Measurements from ENCODE around the gene CCDC85C. TPM values are rescaled to one million over a fixed set of nuclear protein-coding genes. Genes with fewer than 3 reads are reported as not detected.

Gene CCDC85C
- total RNA-seq, 1 experiment from 2014 or later: 35.8 TPM

DNA sequence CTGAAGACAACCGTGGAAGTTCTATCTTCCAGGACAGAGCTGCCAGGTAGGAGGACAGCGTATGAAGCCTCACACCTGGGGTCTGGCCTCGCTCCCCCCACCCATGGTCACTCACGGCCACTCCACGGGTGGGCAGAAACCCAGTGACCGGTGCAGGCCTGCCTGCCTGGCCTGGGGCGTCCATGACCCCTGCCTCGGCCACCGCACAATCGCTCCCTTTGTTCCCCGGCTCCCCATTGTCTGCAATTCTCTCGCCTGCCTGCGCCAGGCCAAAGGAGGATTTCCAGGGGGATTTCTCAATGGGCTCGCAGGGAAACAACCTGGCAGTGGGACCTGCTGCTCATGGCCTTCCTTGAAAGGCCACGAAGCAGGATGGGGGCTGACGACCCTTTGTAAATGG lies 22.6 kb downstream of the CCDC85C start:
- Mint-ChIP-seq H3K9me3 (no peaks in the 10 kb centered on the region), H3K4me1 (peaks cover 28% of the 10 kb centered on the region), H3K36me3 (no peaks in the 10 kb centered on the region), H3K27ac (no peak overlapping the region), H3K4me3 (no peak overlapping the region), H3K27me3 (ENCODE audit: low read depth) (no peaks in the 10 kb centered on the region)
- ChIA-PET POLR2A (no interaction called here), CTCF (interaction anchor here (1.2 kb wide), 1 partner anchor 103 kb away, joined by 5 read pairs; the partner anchor contains the start of gene CYP46A1)
- no peak for DNase-seq (ENCODE audit: low spot score)
- TF ChIP-seq TEAD1 (CRISPR knock-in tag; IDR thresholded peaks at IDR 0.05) (no peak), FOXP1 (CRISPR knock-in tag; IDR thresholded peaks at IDR 0.05; ENCODE audit: borderline replicate concordance) (no peak), CREM (CRISPR knock-in tag; IDR thresholded peaks at IDR 0.05) (no peak), MXD4 (CRISPR knock-in tag; IDR thresholded peaks at IDR 0.05; ENCODE audit: borderline replicate concordance) (no peak), ZMAT4 (CRISPR knock-in tag; IDR thresholded peaks at IDR 0.05) (no peak), ATF1 (CRISPR knock-in tag; IDR thresholded peaks at IDR 0.05) (no peak), JAZF1 (CRISPR knock-in tag; IDR thresholded peaks at IDR 0.05) (no peak), CTCF (IDR thresholded peaks at IDR 0.05) (no peak), E2F5 (CRISPR knock-in tag; IDR thresholded peaks at IDR 0.05) (no peak), ZNF396 (CRISPR knock-in tag; IDR thresholded peaks at IDR 0.05; ENCODE audit: borderline replicate concordance) (no peak)
- TF ChIP-seq, protein P1, sequence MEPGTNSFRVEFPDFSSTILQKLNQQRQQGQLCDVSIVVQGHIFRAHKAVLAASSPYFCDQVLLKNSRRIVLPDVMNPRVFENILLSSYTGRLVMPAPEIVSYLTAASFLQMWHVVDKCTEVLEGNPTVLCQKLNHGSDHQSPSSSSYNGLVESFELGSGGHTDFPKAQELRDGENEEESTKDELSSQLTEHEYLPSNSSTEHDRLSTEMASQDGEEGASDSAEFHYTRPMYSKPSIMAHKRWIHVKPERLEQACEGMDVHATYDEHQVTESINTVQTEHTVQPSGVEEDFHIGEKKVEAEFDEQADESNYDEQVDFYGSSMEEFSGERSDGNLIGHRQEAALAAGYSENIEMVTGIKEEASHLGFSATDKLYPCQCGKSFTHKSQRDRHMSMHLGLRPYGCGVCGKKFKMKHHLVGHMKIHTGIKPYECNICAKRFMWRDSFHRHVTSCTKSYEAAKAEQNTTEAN (CRISPR knock-in tag; IDR thresholded peaks at IDR 0.05): no peak
- TF ChIP-seq, protein P2, sequence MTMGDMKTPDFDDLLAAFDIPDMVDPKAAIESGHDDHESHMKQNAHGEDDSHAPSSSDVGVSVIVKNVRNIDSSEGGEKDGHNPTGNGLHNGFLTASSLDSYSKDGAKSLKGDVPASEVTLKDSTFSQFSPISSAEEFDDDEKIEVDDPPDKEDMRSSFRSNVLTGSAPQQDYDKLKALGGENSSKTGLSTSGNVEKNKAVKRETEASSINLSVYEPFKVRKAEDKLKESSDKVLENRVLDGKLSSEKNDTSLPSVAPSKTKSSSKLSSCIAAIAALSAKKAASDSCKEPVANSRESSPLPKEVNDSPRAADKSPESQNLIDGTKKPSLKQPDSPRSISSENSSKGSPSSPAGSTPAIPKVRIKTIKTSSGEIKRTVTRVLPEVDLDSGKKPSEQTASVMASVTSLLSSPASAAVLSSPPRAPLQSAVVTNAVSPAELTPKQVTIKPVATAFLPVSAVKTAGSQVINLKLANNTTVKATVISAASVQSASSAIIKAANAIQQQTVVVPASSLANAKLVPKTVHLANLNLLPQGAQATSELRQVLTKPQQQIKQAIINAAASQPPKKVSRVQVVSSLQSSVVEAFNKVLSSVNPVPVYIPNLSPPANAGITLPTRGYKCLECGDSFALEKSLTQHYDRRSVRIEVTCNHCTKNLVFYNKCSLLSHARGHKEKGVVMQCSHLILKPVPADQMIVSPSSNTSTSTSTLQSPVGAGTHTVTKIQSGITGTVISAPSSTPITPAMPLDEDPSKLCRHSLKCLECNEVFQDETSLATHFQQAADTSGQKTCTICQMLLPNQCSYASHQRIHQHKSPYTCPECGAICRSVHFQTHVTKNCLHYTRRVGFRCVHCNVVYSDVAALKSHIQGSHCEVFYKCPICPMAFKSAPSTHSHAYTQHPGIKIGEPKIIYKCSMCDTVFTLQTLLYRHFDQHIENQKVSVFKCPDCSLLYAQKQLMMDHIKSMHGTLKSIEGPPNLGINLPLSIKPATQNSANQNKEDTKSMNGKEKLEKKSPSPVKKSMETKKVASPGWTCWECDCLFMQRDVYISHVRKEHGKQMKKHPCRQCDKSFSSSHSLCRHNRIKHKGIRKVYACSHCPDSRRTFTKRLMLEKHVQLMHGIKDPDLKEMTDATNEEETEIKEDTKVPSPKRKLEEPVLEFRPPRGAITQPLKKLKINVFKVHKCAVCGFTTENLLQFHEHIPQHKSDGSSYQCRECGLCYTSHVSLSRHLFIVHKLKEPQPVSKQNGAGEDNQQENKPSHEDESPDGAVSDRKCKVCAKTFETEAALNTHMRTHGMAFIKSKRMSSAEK (CRISPR knock-in tag; IDR thresholded peaks at IDR 0.05; ENCODE audit: borderline replicate concordance): no peak
- ATAC-seq: no peak

GRCh38 chr14:99579903-99580571 lies 24.0 kb downstream of the CCDC85C start:
- H3K4me1 Mint-ChIP-seq: peaks cover 40% of the 10 kb centered on the region
- POLR2A ChIA-PET: no interaction called here
- no peak for TF ChIP-seq CREM (CRISPR knock-in tag; IDR thresholded peaks at IDR 0.05)
- TF ChIP-seq RELA (CRISPR knock-in tag; IDR thresholded peaks at IDR 0.05; ENCODE audit: borderline replicate concordance): no peak
- TF ChIP-seq, protein P3, sequence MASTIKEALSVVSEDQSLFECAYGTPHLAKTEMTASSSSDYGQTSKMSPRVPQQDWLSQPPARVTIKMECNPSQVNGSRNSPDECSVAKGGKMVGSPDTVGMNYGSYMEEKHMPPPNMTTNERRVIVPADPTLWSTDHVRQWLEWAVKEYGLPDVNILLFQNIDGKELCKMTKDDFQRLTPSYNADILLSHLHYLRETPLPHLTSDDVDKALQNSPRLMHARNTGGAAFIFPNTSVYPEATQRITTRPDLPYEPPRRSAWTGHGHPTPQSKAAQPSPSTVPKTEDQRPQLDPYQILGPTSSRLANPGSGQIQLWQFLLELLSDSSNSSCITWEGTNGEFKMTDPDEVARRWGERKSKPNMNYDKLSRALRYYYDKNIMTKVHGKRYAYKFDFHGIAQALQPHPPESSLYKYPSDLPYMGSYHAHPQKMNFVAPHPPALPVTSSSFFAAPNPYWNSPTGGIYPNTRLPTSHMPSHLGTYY (CRISPR knock-in tag; IDR thresholded peaks at IDR 0.05): no peak
- TF ChIP-seq KAT7 (CRISPR knock-in tag; IDR thresholded peaks at IDR 0.05; ENCODE audit: borderline replicate concordance): no peak
- no peak for TF ChIP-seq NR1H2 (CRISPR knock-in tag; IDR thresholded peaks at IDR 0.05)
- no peak for TF ChIP-seq FOXP1 (CRISPR knock-in tag; IDR thresholded peaks at IDR 0.05; ENCODE audit: borderline replicate concordance)
- TF ChIP-seq FOXP4 (CRISPR knock-in tag; IDR thresholded peaks at IDR 0.05): no peak
- TF ChIP-seq NFATC4 (CRISPR knock-in tag; IDR thresholded peaks at IDR 0.05): no peak
- no peak for TF ChIP-seq HMGA2 (CRISPR knock-in tag; IDR thresholded peaks at IDR 0.05)
- TF ChIP-seq JUN (CRISPR knock-in tag; IDR thresholded peaks at IDR 0.05): no peak
- TF ChIP-seq TP53 (CRISPR knock-in tag; IDR thresholded peaks at IDR 0.05): no peak

More at GRCh38 chr14:99579903-99580571, 24.0 kb downstream of the CCDC85C start:
- ATAC-seq: peak; percentile 49
- H3K4me3 Mint-ChIP-seq: no peak overlapping the region
- H3K27me3 Mint-ChIP-seq (ENCODE audit: low read depth): 0 out of 2 replicates have a peak, but pooled peaks cover 2% of the 10 kb centered on the region
- peak; percentile 31 for DNase-seq (ENCODE audit: low spot score)
- peak overlapping the region; percentile 49; the same call in 1 of the 2 replicates for H3K27ac Mint-ChIP-seq
- CTCF ChIA-PET: interaction anchor here (0.6 to 1.4 kb wide), 6 partner anchors 9 to 77 kb away, joined by 3 to 6 read pairs (median 3); no protein-coding TSS in a partner anchor
- no peaks in the 10 kb centered on the region for H3K9me3 Mint-ChIP-seq
- no peaks in the 10 kb centered on the region for H3K36me3 Mint-ChIP-seq
